ENCODE results near the gene TMEM145.

The TMEM145 gene

GRCh38 chr19:42278452-42279154 lies 34.5 kb upstream of the TMEM145 start:
- no peaks in the 10 kb centered on the region for H3K9me3 ChIP-seq (ENCODE audit: control insufficient read depth, insufficient read depth, low read depth, low read length)
- H3K36me3 ChIP-seq (ENCODE audit: control insufficient read depth, insufficient read depth, low read length): peaks cover 11% of the 10 kb centered on the region
- no peaks in the 10 kb centered on the region for H3K27me3 ChIP-seq (ENCODE audit: control insufficient read depth, insufficient read depth, low read length)
- H3K9ac ChIP-seq (ENCODE audit: low read length): peak overlapping the region; percentile 19
- H3K27ac ChIP-seq (ENCODE audit: low read depth, low read length): no peak overlapping the region
- H3K4me1 ChIP-seq (ENCODE audit: control insufficient read depth, insufficient read depth, low read length): peaks cover 34% of the 10 kb centered on the region
- no peak overlapping the region for H3K4me3 ChIP-seq (ENCODE audit: low read depth, low read length)

- Histone ChIP-seq H3K9ac (ENCODE audit: low read length) (peak overlapping the region; percentile 28), H3K27ac (ENCODE audit: low read depth, low read length) (no peak overlapping the region), H3K4me1 (ENCODE audit: control insufficient read depth, insufficient read depth, low read length) (peaks cover 34% of the 10 kb centered on the region), H3K4me3 (ENCODE audit: low read depth, low read length) (peak overlapping the region; percentile 85), H3K9me3 (ENCODE audit: control insufficient read depth, insufficient read depth, low read depth, low read length) (no peaks in the 10 kb centered on the region), H3K27me3 (ENCODE audit: control insufficient read depth, insufficient read depth, low read length) (no peaks in the 10 kb centered on the region), H3K36me3 (ENCODE audit: control insufficient read depth, insufficient read depth, low read length) (peaks cover 5% of the 10 kb centered on the region; the same call in 1 of the 2 replicates)
These were observed 33.8 kb upstream of the TMEM145 start for GRCh38 chr19:42279155-42279901.

DNA sequence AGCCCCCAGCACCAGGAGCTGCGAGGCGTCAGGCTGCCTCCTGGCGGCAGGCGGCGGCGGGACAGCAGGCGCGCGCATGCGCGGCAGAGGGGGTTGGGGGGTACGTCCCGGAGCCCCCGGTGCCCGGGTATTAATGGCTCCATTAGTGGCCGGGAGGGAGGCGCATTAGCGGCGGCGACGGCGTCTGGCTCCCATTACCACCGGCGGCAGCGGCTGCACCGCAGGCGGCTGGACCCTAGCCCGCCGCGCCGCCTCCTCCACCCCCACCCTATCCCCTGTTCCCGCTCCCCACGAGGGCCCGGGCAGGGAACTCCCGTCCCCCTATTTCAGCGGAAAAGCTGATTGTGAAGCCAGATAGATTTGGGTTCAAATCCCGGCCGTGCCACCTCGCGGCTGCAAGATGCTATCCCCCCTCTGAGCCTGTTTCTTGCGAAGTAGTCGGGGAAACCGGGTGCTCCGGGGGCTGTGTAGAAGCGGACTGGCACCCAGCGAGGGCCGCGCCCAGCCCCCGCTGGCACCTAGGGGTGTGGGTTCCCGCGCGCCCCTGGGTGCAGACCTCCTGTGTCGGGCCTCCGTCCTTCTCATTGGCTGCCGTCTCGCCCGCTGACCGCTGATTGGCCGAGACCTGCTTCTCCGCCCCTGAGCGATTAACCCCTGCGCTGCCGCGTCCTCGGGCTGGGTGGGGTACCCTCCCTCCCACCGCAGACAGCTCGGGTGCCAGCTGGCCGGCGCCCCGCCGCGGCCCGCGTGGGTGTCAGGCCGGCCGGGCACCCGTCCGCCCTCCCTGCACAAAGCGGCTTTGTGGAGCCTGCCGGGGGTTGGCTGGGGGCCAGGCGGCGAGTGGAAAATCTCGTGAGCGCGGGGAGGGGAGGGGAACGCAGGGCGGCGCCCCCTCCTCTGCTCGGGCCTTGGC lies 33.0 kb upstream of the TMEM145 start:
- no peaks in the 10 kb centered on the region for H3K27me3 ChIP-seq (ENCODE audit: control insufficient read depth, insufficient read depth, low read length)
- no peaks in the 10 kb centered on the region for H3K36me3 ChIP-seq (ENCODE audit: control insufficient read depth, insufficient read depth, low read length)
- peak overlapping the region; percentile 72; the same call in 1 of the 2 replicates for H3K27ac ChIP-seq (ENCODE audit: low read depth, low read length)
- H3K9ac ChIP-seq (ENCODE audit: low read length): peak overlapping the region; percentile 68
- H3K9me3 ChIP-seq (ENCODE audit: control insufficient read depth, insufficient read depth, low read depth, low read length): no peaks in the 10 kb centered on the region
- H3K4me1 ChIP-seq (ENCODE audit: control insufficient read depth, insufficient read depth, low read length): peaks cover 38% of the 10 kb centered on the region
- H3K4me3 ChIP-seq (ENCODE audit: low read depth, low read length): peak overlapping the region; percentile 85

DNA sequence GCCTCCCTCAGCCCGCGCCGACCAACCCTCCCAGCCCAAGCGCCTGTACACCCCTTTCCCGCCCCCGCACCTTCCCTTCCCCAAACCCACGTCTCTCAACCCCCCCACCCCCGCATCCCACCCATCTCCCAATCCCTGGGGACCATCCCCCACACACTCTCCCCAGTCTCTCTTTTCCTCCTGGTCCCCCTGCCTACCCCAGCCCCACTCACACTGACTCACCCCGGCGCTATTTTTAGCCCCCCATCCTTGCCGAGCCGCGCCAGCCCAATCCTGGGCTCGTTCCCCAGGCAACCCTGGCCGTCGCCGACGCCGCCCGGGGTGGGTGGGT lies 32.3 kb upstream of the TMEM145 start:
- peak overlapping the region; percentile 72; the same call in 1 of the 2 replicates for H3K27ac ChIP-seq (ENCODE audit: low read depth, low read length)
- no peaks in the 10 kb centered on the region for H3K9me3 ChIP-seq (ENCODE audit: control insufficient read depth, insufficient read depth, low read depth, low read length)
- H3K27me3 ChIP-seq (ENCODE audit: control insufficient read depth, insufficient read depth, low read length): no peaks in the 10 kb centered on the region
- peak overlapping the region; percentile 68 for H3K9ac ChIP-seq (ENCODE audit: low read length)
- H3K36me3 ChIP-seq (ENCODE audit: control insufficient read depth, insufficient read depth, low read length): no peaks in the 10 kb centered on the region
- peaks cover 44% of the 10 kb centered on the region for H3K4me1 ChIP-seq (ENCODE audit: control insufficient read depth, insufficient read depth, low read length)
- H3K4me3 ChIP-seq (ENCODE audit: low read depth, low read length): peak overlapping the region; percentile 85

GRCh38 chr19:42281146-42281826 lies 31.8 kb upstream of the TMEM145 start:
- Histone ChIP-seq H3K4me1 (ENCODE audit: control insufficient read depth, insufficient read depth, low read length) (peaks cover 49% of the 10 kb centered on the region), H3K9me3 (ENCODE audit: control insufficient read depth, insufficient read depth, low read depth, low read length) (no peaks in the 10 kb centered on the region), H3K9ac (ENCODE audit: low read length) (peak overlapping the region; percentile 25), H3K27me3 (ENCODE audit: control insufficient read depth, insufficient read depth, low read length) (no peaks in the 10 kb centered on the region), H3K4me3 (ENCODE audit: low read depth, low read length) (peak overlapping the region; percentile 85), H3K27ac (ENCODE audit: low read depth, low read length) (no peak overlapping the region; the same call in 1 of the 2 replicates), H3K36me3 (ENCODE audit: control insufficient read depth, insufficient read depth, low read length) (no peaks in the 10 kb centered on the region)

GRCh38 chr19:42281827-42282762 lies 31.0 kb upstream of the TMEM145 start:
- H3K4me1 ChIP-seq (ENCODE audit: control insufficient read depth, insufficient read depth, low read length): peaks cover 49% of the 10 kb centered on the region
- no peak overlapping the region; the same call in 1 of the 2 replicates for H3K27ac ChIP-seq (ENCODE audit: low read depth, low read length)
- H3K9me3 ChIP-seq (ENCODE audit: control insufficient read depth, insufficient read depth, low read depth, low read length): no peaks in the 10 kb centered on the region
- H3K27me3 ChIP-seq (ENCODE audit: control insufficient read depth, insufficient read depth, low read length): no peaks in the 10 kb centered on the region
- peak overlapping the region; percentile 37 for H3K9ac ChIP-seq (ENCODE audit: low read length)
- peak overlapping the region; percentile 85 for H3K4me3 ChIP-seq (ENCODE audit: low read depth, low read length)
- H3K36me3 ChIP-seq (ENCODE audit: control insufficient read depth, insufficient read depth, low read length): peaks cover 2% of the 10 kb centered on the region

- H3K4me1 ChIP-seq (ENCODE audit: control insufficient read depth, insufficient read depth, low read length): peaks cover 46% of the 10 kb centered on the region
- H3K27ac ChIP-seq (ENCODE audit: low read depth, low read length): no peak overlapping the region
- H3K9ac ChIP-seq (ENCODE audit: low read length): no peak overlapping the region
- H3K36me3 ChIP-seq (ENCODE audit: control insufficient read depth, insufficient read depth, low read length): peaks cover 10% of the 10 kb centered on the region
- peak overlapping the region; percentile 57; the same call in 1 of the 2 replicates for H3K4me3 ChIP-seq (ENCODE audit: low read depth, low read length)
- H3K9me3 ChIP-seq (ENCODE audit: control insufficient read depth, insufficient read depth, low read depth, low read length): no peaks in the 10 kb centered on the region
- H3K27me3 ChIP-seq (ENCODE audit: control insufficient read depth, insufficient read depth, low read length): no peaks in the 10 kb centered on the region
These were observed 30.3 kb upstream of the TMEM145 start for GRCh38 chr19:42282819-42283187.

GRCh38 chr19:42283188-42284065 lies 29.7 kb upstream of the TMEM145 start:
- no peaks in the 10 kb centered on the region for H3K27me3 ChIP-seq (ENCODE audit: control insufficient read depth, insufficient read depth, low read length)
- H3K9me3 ChIP-seq (ENCODE audit: control insufficient read depth, insufficient read depth, low read depth, low read length): no peaks in the 10 kb centered on the region
- peaks cover 16% of the 10 kb centered on the region for H3K36me3 ChIP-seq (ENCODE audit: control insufficient read depth, insufficient read depth, low read length)
- peaks cover 42% of the 10 kb centered on the region for H3K4me1 ChIP-seq (ENCODE audit: control insufficient read depth, insufficient read depth, low read length)
- H3K27ac ChIP-seq (ENCODE audit: low read depth, low read length): no peak overlapping the region
- H3K9ac ChIP-seq (ENCODE audit: low read length): peak overlapping the region; percentile 2
- H3K4me3 ChIP-seq (ENCODE audit: low read depth, low read length): peak overlapping the region; percentile 57

DNA sequence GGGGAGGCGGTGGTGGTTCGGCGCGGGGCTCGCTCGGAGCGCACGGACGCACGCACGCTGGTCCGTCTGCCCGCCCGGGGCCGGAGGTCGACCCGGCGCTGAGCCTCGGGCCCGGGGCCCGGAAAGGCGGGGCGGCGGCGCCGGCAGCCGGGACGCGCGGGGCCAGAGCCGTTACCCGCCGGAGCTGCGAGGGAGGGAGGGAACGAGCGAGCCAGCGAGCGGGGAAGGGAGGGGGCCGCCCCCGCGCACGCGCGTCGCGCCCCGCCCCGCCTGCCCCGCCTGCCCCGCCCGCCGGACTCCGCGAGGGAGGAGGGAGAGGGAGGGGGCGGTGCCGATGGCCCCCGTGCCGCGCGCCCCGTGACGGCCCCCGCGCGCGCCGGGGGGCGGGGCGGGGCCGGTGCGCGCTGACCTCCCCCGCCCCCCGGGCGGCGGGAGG lies 29.0 kb upstream of the TMEM145 start:
- no peaks in the 10 kb centered on the region for H3K9me3 ChIP-seq (ENCODE audit: control insufficient read depth, insufficient read depth, low read depth, low read length)
- peaks cover 42% of the 10 kb centered on the region for H3K4me1 ChIP-seq (ENCODE audit: control insufficient read depth, insufficient read depth, low read length)
- no peaks in the 10 kb centered on the region for H3K27me3 ChIP-seq (ENCODE audit: control insufficient read depth, insufficient read depth, low read length)
- peak overlapping the region; percentile 74 for H3K9ac ChIP-seq (ENCODE audit: low read length)
- peaks cover 22% of the 10 kb centered on the region for H3K36me3 ChIP-seq (ENCODE audit: control insufficient read depth, insufficient read depth, low read length)
- peak overlapping the region; percentile 49; the same call in 1 of the 2 replicates for H3K4me3 ChIP-seq (ENCODE audit: low read depth, low read length)
- H3K27ac ChIP-seq (ENCODE audit: low read depth, low read length): no peak overlapping the region
